Karpas-422 (cell line): ENCODE results near the gene PRXL2C. TPM values are rescaled to one million over a fixed set of nuclear protein-coding genes. Genes with fewer than 3 reads are reported as not detected.
"Not testable (repeated sequence)": the region's sequence is repeated elsewhere in the genome, so short reads cannot be mapped to it uniquely, and the experiment has no call there.

Experiments
- DNase-seq: peaks from one replicate; pipeline ENCODE4 v3.0.0-alpha.2; 2015
- H2AFZ ChIP-seq: fragments of 200-600 bp; sonication (generic); 2 replicates; pipeline ENCODE4 v1.6.1; 2014; ENCODE audit warnings: antibody characterized with exemption, low read length, mixed read lengths
- H3K27ac ChIP-seq: fragments of 200-600 bp; sonication (generic); 2 replicates; pipeline ENCODE4 v1.5.1; 2014; ENCODE audit warnings: mild to moderate bottlenecking, low read length, moderate library complexity
- H3K27me3 ChIP-seq: fragments of 200-600 bp; sonication (generic); 2 replicates; pipeline ENCODE4 v1.6.1; 2014; ENCODE audit warnings: low read length, mixed read lengths
- H3K36me3 ChIP-seq: fragments of 200-600 bp; sonication (generic); 2 replicates; pipeline ENCODE4 v1.6.1; 2014; ENCODE audit warnings: low read length, mixed read lengths; ENCODE audit not compliant: insufficient read depth
- H3K4me1 ChIP-seq: fragments of 200-600 bp; sonication (generic); 2 replicates; pipeline ENCODE4 v1.6.1; 2014; ENCODE audit warnings: mild to moderate bottlenecking, low read length, mixed read lengths
- H3K4me2 ChIP-seq: fragments of 200-600 bp; sonication (generic); 2 replicates; pipeline ENCODE4 v1.6.1; 2014; ENCODE audit warnings: low read length, low read depth, mild to moderate bottlenecking; ENCODE audit not compliant: poor library complexity, severe bottlenecking
- H3K4me3 ChIP-seq: fragments of 200-600 bp; sonication (generic); 2 replicates; pipeline ENCODE4 v1.5.1; 2014; ENCODE audit warnings: mild to moderate bottlenecking, antibody characterized with exemption, low read length, mixed read lengths
- H3K79me2 ChIP-seq: fragments of 200-600 bp; sonication (generic); 2 replicates; pipeline ENCODE4 v1.6.1; 2014; ENCODE audit warnings: mild to moderate bottlenecking, low read length, mixed read lengths
- H3K9ac ChIP-seq: fragments of 200-600 bp; sonication (generic); 2 replicates; pipeline ENCODE4 v1.6.0; 2014; ENCODE audit warnings: low read length
- H3K9me2 ChIP-seq: fragments of 200-600 bp; sonication (generic), shearing (Covaris generic); replicated peaks from 2 replicates; pipeline ENCODE4 v1.6.0; 2014; ENCODE audit warnings: mild to moderate bottlenecking, low read length, moderate library complexity; ENCODE audit not compliant: insufficient read depth
- H3K9me3 ChIP-seq: fragments of 300-700, 200-600 bp; sonication (generic); 2 replicates; pipeline ENCODE4 v1.6.1; 2014; ENCODE audit warnings: low read length, mixed read lengths
- H4K20me1 ChIP-seq: fragments of 200-600 bp; sonication (generic); 2 replicates; pipeline ENCODE4 v1.6.1; 2014; ENCODE audit warnings: mild to moderate bottlenecking, antibody characterized with exemption, low read length, low read depth; ENCODE audit not compliant: insufficient read depth
- total RNA-seq: library from RNA; depleted of rRNA; stranded (reverse); fragments of >200 nt; shearing (Covaris generic); gene quantifications from 2 replicates; pipeline ENCODE4 v1.2.3, GENCODE V29; 2014; ENCODE audit warnings: low replicate concordance; rRNA removed

Gene PRXL2C, protein sequence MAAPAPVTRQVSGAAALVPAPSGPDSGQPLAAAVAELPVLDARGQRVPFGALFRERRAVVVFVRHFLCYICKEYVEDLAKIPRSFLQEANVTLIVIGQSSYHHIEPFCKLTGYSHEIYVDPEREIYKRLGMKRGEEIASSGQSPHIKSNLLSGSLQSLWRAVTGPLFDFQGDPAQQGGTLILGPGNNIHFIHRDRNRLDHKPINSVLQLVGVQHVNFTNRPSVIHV
- total RNA-seq, result 1.6 and 1.9 TPM in 2 replicates

DNA sequence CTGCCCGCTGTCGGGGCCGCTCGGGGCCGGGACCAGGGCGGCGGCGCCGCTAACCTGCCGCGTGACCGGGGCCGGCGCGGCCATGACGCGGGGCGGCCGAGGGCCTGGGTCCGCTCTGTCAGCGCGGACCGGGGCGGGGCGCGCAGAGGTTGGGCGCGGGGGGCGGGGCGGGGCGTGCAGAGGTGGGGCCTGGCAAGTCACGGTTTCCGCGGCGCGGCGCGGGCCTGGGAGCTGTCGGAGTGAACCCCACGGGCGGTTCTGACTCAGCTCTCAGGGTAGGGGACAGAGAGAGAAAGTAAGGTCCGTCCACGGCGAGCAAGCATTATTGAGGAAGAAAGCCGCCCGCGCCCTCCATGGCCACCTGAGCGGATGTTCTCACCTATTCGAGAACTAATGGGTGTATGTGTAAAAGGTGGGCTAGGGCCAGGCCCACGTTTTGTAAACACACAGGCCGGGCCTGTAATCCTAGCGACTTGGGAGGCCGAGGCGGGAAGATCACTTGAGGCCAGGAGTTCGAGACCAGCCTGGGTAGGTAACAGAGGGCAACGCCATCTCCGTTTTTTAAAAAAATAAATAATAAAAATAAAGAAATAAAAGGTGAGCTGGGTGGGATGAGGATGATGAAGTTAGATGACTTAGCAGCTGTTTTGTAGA lies at the start of gene PRXL2C:
Gene PRXL2C, minus strand, starts transcription at position 120 of the 654 bp plus-strand sequence. Its CDS starts 36 bp downstream, at position 84.
- H3K9me2 ChIP-seq, result no peaks in the 10 kb centered on the region
- peak within 1 kb of the TSS; percentile 49; the same call in 1 of the 2 replicates for H3K4me3 ChIP-seq
- H3K27ac ChIP-seq, result no peak within 1 kb of the TSS
- peaks cover 3% of the 10 kb centered on the region; the same call in 1 of the 2 replicates for H3K4me1 ChIP-seq
- H2AFZ ChIP-seq, result no peak within 1 kb of the TSS
- H3K9me3 ChIP-seq, result no peaks in the 10 kb centered on the region
- H4K20me1 ChIP-seq, result no peaks in the 10 kb centered on the region
- H3K27me3 ChIP-seq, result no peaks in the 10 kb centered on the region
- no peak within 1 kb of the TSS for H3K9ac ChIP-seq
- no peak for DNase-seq
- H3K36me3 ChIP-seq, result no peaks in the 10 kb centered on the region
- peak within 1 kb of the TSS; percentile 44 for H3K4me2 ChIP-seq
- no peaks in the 10 kb centered on the region for H3K79me2 ChIP-seq

DNA sequence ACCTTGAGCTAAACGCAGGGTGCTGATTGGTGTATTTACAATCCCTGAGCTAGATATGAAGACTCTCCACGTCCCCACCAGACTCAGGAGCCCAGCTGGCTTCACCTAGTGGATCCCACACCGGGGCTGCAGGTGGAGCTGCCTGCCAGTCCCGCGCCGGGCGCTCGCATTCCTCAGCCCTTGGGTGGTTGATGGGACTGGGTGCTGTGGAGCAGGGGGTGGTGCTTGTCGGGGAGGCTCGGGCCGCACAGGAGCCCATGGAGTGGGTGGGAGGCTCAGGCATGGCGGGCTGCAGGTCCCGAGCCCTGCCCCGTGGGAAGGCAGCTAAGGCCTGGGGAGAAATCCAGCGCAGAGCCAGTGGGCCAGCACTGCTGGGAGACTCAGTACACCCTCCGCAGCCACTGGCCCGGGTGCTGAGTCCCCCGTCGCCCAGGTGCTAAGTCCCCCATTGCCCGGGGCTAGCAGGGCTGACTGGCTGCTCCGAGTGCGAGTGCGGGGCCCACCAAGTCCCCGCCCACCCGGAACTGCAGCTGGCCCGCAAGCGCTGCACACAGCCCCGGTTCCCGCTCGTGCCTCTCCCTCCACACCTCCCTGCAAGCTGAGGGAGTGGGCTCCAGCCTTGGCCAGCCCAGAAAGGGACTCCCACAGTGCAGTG lies 45.7 kb upstream of the PRXL2C start:
- H3K9me2 ChIP-seq, H3K27me3 ChIP-seq, H3K4me1 ChIP-seq, H3K4me2 ChIP-seq, H3K36me3 ChIP-seq, H2AFZ ChIP-seq, H3K9ac ChIP-seq, H3K27ac ChIP-seq, H3K79me2 ChIP-seq, H3K4me3 ChIP-seq, DNase-seq, H3K9me3 ChIP-seq, H4K20me1 ChIP-seq: not testable (repeated sequence)

DNA sequence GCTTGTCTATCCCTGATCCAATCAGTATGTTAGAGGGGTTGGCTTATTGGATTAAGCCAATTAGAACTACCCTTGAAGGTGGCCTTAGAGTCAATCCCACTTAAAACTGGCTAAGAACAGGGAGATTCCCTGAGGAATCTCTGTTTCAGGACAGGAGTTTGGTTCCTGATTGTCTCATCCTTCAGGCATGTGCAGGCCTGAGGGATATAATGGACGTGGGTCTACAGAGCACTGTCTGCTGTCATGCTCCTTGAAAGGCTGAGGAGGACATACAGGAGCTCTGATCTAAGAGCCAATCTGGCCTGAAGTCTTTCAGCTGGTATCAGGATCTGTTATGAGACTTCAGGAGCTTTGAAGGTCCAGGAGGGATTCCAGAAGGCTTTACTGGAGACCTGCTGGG lies 36.2 kb upstream of the PRXL2C start:
- no peak overlapping the region for H3K4me3 ChIP-seq
- no peak overlapping the region for H3K27ac ChIP-seq
- DNase-seq, result no peak
- H3K9ac ChIP-seq, result no peak overlapping the region
- H3K9me2 ChIP-seq, result no peaks in the 10 kb centered on the region
- no peaks in the 10 kb centered on the region for H3K27me3 ChIP-seq
- no peaks in the 10 kb centered on the region for H3K79me2 ChIP-seq
- no peaks in the 10 kb centered on the region for H3K4me1 ChIP-seq
- H3K36me3 ChIP-seq, result no peaks in the 10 kb centered on the region
- H2AFZ ChIP-seq, result no peak overlapping the region
- no peak overlapping the region for H3K4me2 ChIP-seq
- H3K9me3 ChIP-seq, result no peaks in the 10 kb centered on the region; the same call in 1 of the 2 replicates
- H4K20me1 ChIP-seq, result no peaks in the 10 kb centered on the region

DNA sequence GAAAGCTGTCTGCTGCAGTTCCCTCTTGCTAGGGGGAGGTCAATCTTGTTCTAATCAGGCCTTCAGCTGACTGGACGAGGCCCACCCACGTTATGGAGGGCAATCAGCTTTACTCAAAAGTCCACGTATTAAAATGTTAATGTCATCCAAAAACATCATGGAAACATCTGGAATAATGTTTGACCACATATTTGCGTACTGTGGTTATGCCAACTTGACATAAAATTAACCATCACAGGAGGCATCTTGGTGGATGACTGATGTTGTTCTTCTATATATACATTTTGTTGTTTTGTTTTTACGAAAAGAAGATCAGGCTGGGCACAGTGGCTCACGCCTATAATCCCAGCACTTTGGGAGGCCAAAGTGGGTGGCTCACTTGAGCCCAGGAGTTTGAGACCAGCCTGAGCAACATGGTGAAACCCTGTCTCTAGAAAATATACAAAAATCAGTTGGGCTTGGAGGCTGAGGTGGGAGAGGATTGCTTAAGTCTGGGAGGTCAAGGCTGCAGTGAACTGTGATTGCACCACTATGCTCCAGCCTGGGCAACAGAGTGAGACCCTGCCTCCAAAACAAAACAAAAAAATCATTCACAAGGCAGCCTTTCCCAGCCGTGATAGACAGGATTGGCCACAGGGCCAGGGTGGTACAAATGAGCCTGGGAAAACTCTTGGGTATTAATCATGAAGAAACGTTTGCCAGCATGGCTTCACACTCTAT lies 33.8 kb upstream of the PRXL2C start:
- Histone ChIP-seq H3K4me2 (no peak overlapping the region), H3K36me3 (no peaks in the 10 kb centered on the region), H3K27me3 (no peaks in the 10 kb centered on the region), H3K4me3 (no peak overlapping the region), H3K79me2 (no peaks in the 10 kb centered on the region), H3K9me3 (no peaks in the 10 kb centered on the region), H3K27ac (no peak overlapping the region), H3K9ac (no peak overlapping the region), H2AFZ (no peak overlapping the region), H3K9me2 (no peaks in the 10 kb centered on the region), H4K20me1 (no peaks in the 10 kb centered on the region), H3K4me1 (no peaks in the 10 kb centered on the region)
- no peak for DNase-seq

DNA sequence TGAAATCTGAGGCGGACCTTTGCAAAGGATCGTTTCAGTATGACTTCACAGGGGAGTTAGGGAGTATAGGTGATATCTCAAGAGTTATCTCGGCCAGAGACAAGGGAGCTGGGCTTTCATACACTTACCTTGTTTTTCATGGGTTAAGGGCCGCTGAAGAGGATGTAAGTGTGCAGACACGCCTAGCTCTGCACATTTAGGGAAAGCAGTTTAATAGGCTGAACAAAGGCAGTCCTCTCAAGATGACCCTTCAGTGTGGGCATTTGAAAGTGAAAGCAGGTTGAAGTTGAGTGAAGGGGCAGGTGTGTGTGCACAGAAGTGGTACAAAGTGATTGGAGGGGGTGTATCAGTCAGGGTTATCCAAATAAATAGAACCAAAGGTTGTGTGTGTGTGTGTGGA lies 33.1 kb upstream of the PRXL2C start:
- H3K4me2 ChIP-seq, result no peak overlapping the region
- H3K9ac ChIP-seq, result no peak overlapping the region
- DNase-seq, result no peak
- no peaks in the 10 kb centered on the region for H3K79me2 ChIP-seq
- H3K36me3 ChIP-seq, result no peaks in the 10 kb centered on the region
- no peaks in the 10 kb centered on the region for H4K20me1 ChIP-seq
- no peak overlapping the region for H3K27ac ChIP-seq
- no peaks in the 10 kb centered on the region for H3K9me2 ChIP-seq
- no peaks in the 10 kb centered on the region for H3K27me3 ChIP-seq
- no peak overlapping the region for H3K4me3 ChIP-seq
- H3K9me3 ChIP-seq, result no peaks in the 10 kb centered on the region
- H3K4me1 ChIP-seq, result no peaks in the 10 kb centered on the region
- H2AFZ ChIP-seq, result no peak overlapping the region

DNA sequence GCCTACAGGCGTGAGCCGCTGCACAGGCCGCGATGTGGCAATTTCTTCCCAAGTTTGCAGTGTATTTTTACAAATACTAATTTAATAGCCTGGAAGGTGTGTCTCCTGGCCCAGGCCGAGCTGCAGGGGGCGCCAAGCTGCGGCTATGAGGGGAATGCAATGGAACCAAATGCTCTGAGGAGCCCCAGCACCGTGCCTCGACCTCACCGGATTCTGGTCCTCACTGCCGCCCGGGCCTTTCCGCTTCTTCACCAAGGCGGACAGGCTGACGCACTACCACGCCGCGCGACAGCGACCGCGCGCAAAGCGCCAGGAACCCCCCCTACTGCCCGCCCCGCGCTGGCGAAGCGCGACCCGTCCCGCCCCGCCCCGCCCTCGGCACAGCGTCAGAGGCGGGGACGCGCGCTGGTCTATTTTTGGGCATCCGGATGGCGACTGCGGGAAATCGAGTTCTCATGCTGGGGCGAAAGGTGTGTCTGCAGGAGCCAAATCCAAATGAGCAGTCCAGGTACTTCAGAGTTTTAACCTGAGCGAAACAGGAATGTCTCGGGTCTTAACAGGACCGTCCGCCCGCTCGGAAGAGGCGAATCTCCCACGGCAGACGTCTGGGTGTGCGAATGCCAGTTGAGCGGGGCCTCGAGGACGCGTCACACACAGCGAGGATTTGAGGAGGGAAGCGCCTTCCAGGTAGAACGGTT lies 31.7 kb upstream of the PRXL2C start:
- no peak for DNase-seq
- no peaks in the 10 kb centered on the region for H3K79me2 ChIP-seq
- H2AFZ ChIP-seq, result no peak overlapping the region
- no peak overlapping the region for H3K27ac ChIP-seq
- no peaks in the 10 kb centered on the region for H3K27me3 ChIP-seq
- H3K36me3 ChIP-seq, result no peaks in the 10 kb centered on the region
- H3K4me1 ChIP-seq, result no peaks in the 10 kb centered on the region
- no peaks in the 10 kb centered on the region for H3K9me3 ChIP-seq
- no peaks in the 10 kb centered on the region for H4K20me1 ChIP-seq
- H3K4me3 ChIP-seq, result no peak overlapping the region
- H3K9me2 ChIP-seq, result no peaks in the 10 kb centered on the region
- H3K9ac ChIP-seq, result no peak overlapping the region
- H3K4me2 ChIP-seq, result no peak overlapping the region

DNA sequence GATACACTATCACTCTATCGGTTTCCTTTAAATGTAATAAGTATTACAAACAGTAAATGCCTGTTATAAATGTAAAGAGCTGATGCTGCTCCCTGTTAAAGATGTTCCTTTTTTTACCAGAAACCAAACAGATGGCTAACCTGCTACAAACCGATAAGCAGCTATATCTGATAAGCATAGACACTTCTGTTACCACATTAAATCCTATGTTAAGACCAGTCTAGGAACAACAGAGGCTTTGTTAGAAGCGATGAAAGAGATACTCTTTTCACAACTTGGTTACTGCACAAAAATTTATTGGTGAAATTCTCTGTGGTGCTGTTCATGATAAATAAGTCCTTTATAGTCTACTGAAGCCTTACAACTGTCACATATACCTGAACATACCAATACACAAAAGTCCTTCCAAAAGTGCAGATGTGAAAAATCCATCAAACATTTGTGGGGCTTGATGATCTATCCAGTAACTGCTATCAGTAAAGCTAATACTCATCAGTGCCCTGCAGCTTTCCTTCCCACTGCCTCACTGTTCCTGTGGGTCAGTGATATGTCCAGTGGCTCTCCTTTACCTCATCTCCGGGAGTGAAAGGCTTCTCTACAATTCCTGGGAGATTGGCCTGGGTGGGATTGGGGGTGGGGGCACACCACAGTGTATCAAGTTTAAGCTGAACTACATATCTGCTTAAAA lies 25.8 kb upstream of the PRXL2C start:
- Histone ChIP-seq H3K4me3 (no peak overlapping the region), H3K27ac (no peak overlapping the region), H2AFZ (no peak overlapping the region), H3K9me3 (no peaks in the 10 kb centered on the region), H4K20me1 (no peaks in the 10 kb centered on the region), H3K36me3 (no peaks in the 10 kb centered on the region), H3K4me1 (no peaks in the 10 kb centered on the region), H3K27me3 (no peaks in the 10 kb centered on the region), H3K79me2 (no peaks in the 10 kb centered on the region), H3K9ac (no peak overlapping the region), H3K4me2 (no peak overlapping the region), H3K9me2 (no peaks in the 10 kb centered on the region)
- DNase-seq, result no peak
